ENCODE results near the gene PABPN1L. TPM values are rescaled to one million over a fixed set of nuclear protein-coding genes. Genes with fewer than 3 reads are reported as not detected.

Gene PABPN1L
- total RNA-seq, 1 experiment from 2014 or later, result not detected

- H2BK5ac ChIP-seq (ENCODE audit: insufficient read length, low read length), result no peak overlapping the region
- Mint-ChIP-seq H3K4me1 (no peaks in the 10 kb centered on the region), H3K9me3 (no peaks in the 10 kb centered on the region), H3K27me3 (ENCODE audit: low read depth) (no peaks in the 10 kb centered on the region), H3K4me3 (no peak overlapping the region), H3K36me3 (ENCODE audit: insufficient read depth in 1 of 3, low read depth in 3 of 3) (peaks cover 4 to 11% (median 9%) of the 10 kb centered on the region in 3 experiments; a peak in 6 of 7 replicates), H3K27ac (no peak overlapping the region)
- no peaks in the 10 kb centered on the region for H3K79me1 ChIP-seq (ENCODE audit: insufficient read depth, low read depth, low read length, poor library complexity, severe bottlenecking)
- no peak overlapping the region for H2BK12ac ChIP-seq (ENCODE audit: insufficient read length, low read depth, low read length)
- H2BK15ac ChIP-seq (ENCODE audit: low read depth, low read length), result no peak overlapping the region
- no peak overlapping the region for H3K18ac ChIP-seq (ENCODE audit: insufficient read length, low read depth, low read length)
- no peak overlapping the region for H3K4me2 ChIP-seq (ENCODE audit: insufficient read depth, insufficient read length, low read length)
- no peak overlapping the region for H3K14ac ChIP-seq (ENCODE audit: insufficient read depth, low read length)
- no peak overlapping the region for H3K4ac ChIP-seq (ENCODE audit: low read depth, low read length)
- no peak overlapping the region for H3K23ac ChIP-seq (ENCODE audit: insufficient read length, low read depth, low read length)
- no peak overlapping the region for H4K8ac ChIP-seq (replicated peaks; ENCODE audit: insufficient read length, low read depth, low read length)
- no peaks in the 10 kb centered on the region for H3K27me3 ChIP-seq (ENCODE audit: insufficient read depth, low read length)
- no peak overlapping the region for H2AFZ ChIP-seq (ENCODE audit: low read length)
- H2BK20ac ChIP-seq (ENCODE audit: low read depth, low read length, poor library complexity, severe bottlenecking), result no peak overlapping the region
- no peaks in the 10 kb centered on the region for H3K23me2 ChIP-seq (ENCODE audit: insufficient read length, low read depth, low read length, poor library complexity, severe bottlenecking)
- H2BK120ac ChIP-seq (ENCODE audit: low read depth, low read length, poor library complexity, severe bottlenecking), result no peak overlapping the region
- H4K91ac ChIP-seq (ENCODE audit: insufficient read length, low read depth, low read length), result no peak overlapping the region
- no peak overlapping the region for H3K27ac ChIP-seq (ENCODE audit: insufficient read length, low read depth, low read length)
- H3K79me2 ChIP-seq (ENCODE audit: insufficient read depth, low read length), result no peaks in the 10 kb centered on the region
- TF ChIP-seq, protein P1, sequence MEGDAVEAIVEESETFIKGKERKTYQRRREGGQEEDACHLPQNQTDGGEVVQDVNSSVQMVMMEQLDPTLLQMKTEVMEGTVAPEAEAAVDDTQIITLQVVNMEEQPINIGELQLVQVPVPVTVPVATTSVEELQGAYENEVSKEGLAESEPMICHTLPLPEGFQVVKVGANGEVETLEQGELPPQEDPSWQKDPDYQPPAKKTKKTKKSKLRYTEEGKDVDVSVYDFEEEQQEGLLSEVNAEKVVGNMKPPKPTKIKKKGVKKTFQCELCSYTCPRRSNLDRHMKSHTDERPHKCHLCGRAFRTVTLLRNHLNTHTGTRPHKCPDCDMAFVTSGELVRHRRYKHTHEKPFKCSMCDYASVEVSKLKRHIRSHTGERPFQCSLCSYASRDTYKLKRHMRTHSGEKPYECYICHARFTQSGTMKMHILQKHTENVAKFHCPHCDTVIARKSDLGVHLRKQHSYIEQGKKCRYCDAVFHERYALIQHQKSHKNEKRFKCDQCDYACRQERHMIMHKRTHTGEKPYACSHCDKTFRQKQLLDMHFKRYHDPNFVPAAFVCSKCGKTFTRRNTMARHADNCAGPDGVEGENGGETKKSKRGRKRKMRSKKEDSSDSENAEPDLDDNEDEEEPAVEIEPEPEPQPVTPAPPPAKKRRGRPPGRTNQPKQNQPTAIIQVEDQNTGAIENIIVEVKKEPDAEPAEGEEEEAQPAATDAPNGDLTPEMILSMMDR (conservative IDR thresholded peaks at IDR 0.05), result no peak
- H3K4me1 ChIP-seq (ENCODE audit: insufficient read depth, low read length), result no peaks in the 10 kb centered on the region
- H4K20me1 ChIP-seq (ENCODE audit: control insufficient read depth, insufficient read depth, insufficient read length), result no peaks in the 10 kb centered on the region
- H3K9ac ChIP-seq (ENCODE audit: extremely low read depth, insufficient read length, low read length), result no peak overlapping the region
- H3T11ph ChIP-seq (ENCODE audit: low read length), result no peak overlapping the region
- no CpG with 5 or more reads among the region's 30 CpGs for WGBS (ENCODE audit: extremely low coverage, insufficient read length, low lambda C conversion rate)
- H2AK5ac ChIP-seq (ENCODE audit: insufficient read length, low read length), result no peak overlapping the region
- H3K9me3 ChIP-seq (ENCODE audit: control insufficient read depth, low read depth, low read length), result no peaks in the 10 kb centered on the region
- no peak overlapping the region for H3K56ac ChIP-seq (ENCODE audit: insufficient read length, low read depth, low read length)
- H4K5ac ChIP-seq (ENCODE audit: insufficient read length, low read depth, low read length), result no peak overlapping the region
- DNase-seq, result no peak
These were observed 25.8 kb downstream of the PABPN1L start for GRCh38 chr16:88840600-88841215.
